Measurements from ENCODE around the gene STARD4.
A peak's percentile ranks its signal among the peaks of the same experiment; 100 is the strongest.

STARD4 gene

GRCh38 chr5:111520908-111521307 is 8.6 kb upstream of the STARD4 start:
- no peak for DNase-seq

- no peak for DNase-seq
Measured at GRCh38 chr5:111518777-111519176, 6.4 kb upstream of the STARD4 start.

- no peak for DNase-seq
Measured at GRCh38 chr5:111517853-111518501, 5.6 kb upstream of the STARD4 start.

- DNase-seq: no peak
Measured at GRCh38 chr5:111514087-111514486, 1.8 kb upstream of the STARD4 start.

GRCh38 chr5:111513131-111513520 is 791 bp upstream of the STARD4 start:
- DNase-seq: no peak

- peak; percentile 67 for DNase-seq
Measured at GRCh38 chr5:111511831-111512374, 432 bp downstream of the STARD4 start.

GRCh38 chr5:111511174-111511830 is 1.0 kb downstream of the STARD4 start:
- DNase-seq: no peak

- no peak for DNase-seq
Measured at GRCh38 chr5:111509119-111509518, 3.2 kb downstream of the STARD4 start.

DNA sequence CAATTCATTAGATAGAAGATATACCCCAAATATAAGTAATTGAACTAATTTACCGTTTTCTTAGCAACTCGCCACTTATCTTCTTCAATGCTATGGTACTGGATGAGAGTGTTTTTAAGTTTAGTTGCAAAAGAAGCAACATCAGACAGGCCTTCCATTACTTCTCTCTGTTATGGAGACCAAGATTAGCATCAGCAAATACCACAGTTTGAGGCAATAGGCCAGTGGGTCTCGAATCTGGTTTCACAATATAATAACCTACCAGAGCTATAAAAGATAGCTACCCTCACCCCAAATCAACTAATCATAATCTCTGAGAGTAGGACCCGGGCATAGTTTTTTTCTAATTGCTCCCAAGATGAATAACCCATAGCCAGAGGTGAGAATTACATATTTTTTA is 5.1 kb downstream of the STARD4 start:
- DNase-seq: no peak

GRCh38 chr5:111505096-111505495 is 7.2 kb downstream of the STARD4 start:
- DNase-seq: no peak

DNA sequence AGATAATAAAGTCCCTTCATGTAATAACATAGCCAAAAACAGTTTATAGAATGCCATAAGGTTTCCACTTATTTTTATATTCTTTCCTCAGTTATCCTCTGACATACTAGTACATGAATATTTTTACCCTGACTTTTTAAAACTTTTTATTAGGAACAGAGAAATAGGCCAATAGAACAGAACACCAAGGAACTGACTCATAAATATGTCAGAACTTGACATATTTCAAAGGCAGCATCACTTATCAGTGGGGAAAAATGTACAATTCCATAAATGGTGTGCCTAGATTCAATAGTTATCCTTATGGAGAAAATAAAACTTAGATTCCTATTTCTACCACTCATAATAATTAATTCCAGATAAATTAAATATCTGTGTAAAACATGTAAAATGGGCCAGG is 9.4 kb downstream of the STARD4 start:
- no peak for DNase-seq

DNA sequence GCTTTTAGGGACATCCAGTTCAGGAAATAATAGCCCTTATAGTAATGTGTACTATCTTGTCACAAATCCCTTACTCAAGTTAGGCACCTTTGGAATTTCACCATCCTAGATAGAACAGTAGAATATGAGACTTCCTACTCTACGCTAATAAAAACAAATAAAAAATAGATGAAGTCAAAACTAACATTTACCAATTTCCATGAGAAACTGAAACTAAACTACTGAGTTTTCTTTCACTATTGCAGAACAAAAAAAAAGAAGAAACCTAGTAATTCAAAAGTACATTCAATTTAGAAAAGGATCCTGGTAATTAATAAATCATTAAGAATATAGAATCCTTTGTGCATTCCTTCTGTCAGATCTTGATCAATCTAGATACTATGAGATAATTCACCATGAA is 14.0 kb downstream of the STARD4 start:
- DNase-seq: no peak

DNA sequence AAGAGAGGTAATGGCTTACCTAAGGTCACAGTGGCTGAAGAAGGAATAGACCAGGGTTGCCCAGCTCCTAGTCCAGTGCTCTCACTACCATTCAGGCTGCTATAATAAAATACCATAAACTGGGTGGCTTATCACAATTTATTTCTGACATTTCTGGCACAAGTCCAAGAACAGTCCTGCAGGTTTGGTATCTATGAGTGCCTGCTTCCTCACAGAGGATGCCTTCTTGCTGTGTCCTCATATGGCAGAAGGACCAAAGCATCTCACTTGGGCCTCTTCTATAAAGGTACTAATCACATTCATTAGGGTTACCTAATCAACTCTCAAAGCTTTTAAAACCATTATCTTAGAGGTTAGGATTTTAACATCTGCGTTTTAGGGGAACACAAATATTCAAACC is 17.2 kb downstream of the STARD4 start:
- no peak for DNase-seq

DNA sequence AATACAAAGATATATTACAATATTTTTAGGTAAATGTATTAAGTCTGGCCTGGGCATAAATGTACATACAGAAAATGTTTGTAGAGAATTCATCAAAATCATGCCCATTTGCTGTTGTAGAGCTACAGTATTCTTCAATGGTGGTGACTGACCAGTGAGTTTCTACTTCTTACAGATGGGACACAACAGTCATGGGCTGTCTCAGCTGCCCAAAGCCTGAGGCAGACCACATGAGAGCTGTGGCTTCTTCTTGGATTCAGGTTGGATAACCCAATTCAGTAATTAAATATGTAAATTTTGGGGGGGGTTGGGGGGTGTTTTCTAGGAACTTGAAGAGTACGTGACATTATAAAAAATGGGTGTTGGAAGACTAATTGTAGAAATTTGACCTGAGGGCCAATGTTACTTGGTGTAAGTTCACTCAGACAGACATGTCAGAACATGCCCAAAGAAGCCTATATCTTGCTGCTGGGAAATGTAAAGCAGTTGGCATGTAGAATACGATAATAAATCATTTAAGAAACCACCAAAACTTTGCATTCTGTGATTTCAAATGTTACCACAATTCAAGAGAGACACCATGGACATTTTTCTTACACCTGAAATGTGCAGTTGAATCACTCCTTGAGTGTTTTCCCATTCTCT is 17.9 kb downstream of the STARD4 start:
- no peak for DNase-seq

DNA sequence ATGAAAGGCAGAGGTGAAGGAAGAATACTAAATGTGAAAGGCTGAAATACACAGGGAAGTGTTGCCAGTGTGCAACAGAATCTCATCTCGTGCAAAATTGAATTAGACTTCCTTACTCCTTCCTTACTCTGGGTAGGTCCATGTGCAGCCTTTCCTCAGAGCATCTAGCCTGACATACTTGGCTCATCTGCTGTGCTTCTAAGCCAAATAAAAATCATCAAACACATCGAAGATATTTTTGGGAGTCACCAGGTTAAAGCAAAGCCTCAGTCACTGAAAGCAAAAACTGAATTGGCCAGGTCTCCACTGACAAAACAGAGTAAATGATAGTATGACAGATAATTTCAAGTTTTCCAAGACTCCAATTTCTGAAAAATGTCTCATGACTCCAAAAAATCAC is 19.3 kb downstream of the STARD4 start:
- DNase-seq: no peak

DNA sequence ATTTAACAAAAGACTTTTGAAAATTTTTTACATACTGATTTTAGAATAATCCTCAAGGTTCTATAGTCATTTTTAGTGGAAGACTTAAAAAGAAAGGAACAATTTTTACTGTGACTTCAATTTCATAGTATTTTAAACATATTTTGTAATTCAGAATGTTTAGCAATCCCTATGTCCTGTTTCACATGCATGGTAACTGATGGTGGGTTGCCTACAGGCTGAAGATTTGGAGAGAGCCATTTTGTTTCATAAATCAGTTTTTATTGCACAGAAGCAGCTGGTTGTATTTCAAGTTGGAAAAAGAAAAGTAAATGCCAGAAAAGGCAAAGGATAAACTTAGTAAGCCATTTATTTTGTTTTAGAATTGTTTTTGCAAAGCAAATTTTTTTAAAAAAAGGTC is 24.0 kb downstream of the STARD4 start:
- no peak for DNase-seq

DNA sequence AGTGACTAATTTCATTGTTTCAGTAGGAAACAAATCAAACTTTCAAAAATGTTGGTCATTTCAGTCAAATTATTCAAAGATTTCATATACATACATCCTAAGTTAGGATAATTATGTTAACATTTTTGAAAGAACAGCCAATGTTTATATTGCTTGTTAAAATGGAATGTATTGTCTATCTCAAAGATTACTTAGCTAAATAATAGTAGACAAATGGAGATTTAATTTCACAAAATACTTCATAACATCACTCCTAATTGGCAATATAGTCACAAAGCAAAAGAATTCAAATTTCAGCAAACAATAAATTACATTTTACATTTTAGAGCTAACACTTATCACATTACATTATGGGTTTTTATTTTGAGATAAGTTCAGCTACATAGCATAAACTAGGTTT is 25.4 kb downstream of the STARD4 start:
- no peak for DNase-seq

GRCh38 chr5:111486055-111486454 is 26.3 kb downstream of the STARD4 start:
- DNase-seq: no peak

GRCh38 chr5:111480346-111480745 is 32.0 kb downstream of the STARD4 start:
- DNase-seq: no peak

- DNase-seq: no peak
Measured at GRCh38 chr5:111478898-111479297, 33.4 kb downstream of the STARD4 start.

DNA sequence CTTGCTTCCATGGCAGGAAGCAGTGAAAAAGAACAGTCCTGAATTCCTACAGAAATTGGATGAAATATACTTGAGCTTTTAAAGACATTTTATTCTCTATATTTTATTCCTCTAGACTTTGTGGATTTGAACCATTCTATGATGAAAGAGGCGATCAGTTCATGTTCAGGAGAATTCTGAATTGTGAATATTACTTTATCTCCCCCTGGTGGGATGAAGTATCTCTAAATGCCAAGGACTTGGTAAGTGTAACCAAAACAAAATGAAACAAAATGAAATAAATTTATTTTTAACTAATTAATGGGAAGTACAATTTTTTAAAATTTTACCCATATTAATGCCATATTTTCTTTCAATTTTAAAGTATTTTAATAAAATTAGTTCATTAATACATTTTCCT is 34.1 kb downstream of the STARD4 start:
- peak; percentile 15 for DNase-seq

GRCh38 chr5:111472579-111472978 is 39.8 kb downstream of the STARD4 start:
- no peak for DNase-seq

DNA sequence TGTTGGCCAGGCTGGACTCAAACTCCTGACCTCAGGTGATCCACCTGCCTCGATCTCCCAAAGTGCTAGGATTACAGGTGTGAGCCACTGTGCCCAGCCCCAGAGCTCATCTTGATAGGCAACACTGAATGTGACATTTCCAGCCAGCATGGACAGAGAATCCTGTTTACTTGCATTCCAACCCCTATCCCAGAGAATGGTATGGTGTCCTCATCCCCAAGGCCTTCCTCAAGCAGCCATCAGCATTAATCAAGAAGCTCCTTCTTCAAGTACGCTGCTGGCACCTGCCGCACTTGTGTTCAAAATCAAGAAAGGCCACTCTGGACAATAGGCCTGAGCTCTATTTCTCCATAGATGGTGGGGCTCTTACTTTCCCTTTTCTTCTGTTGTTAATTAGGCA is 40.2 kb downstream of the STARD4 start:
- no peak for DNase-seq

GRCh38 chr5:111469903-111470302 is 42.4 kb downstream of the STARD4 start:
- no peak for DNase-seq
